GM20431 (cell line): ENCODE data around the gene CCDC88B.

Experiments used
- in situ Hi-C: fragments of 300-500 bp; cut with MseI, MboI; formaldehyde crosslinking; loops from one replicate; pipeline ENCODE4 v1.15.0; 2020; ENCODE audit warnings: low sequenced_read_pairs; ENCODE audit not compliant: unreplicated experiment

CCDC88B gene

GRCh38 chr11:64400667-64401066 is 60.7 kb downstream of the CCDC88B start:
- in situ Hi-C loops: no loop called here

GRCh38 chr11:64401775-64402174 is 61.8 kb downstream of the CCDC88B start:
- in situ Hi-C loops: no loop called here

- in situ Hi-C loops: no loop called here
Observed at GRCh38 chr11:64403106-64403505, 63.1 kb downstream of the CCDC88B start.

- in situ Hi-C loops: no loop called here
Observed at GRCh38 chr11:64406221-64406946, 66.4 kb downstream of the CCDC88B start.
